WTC11 (cell line): ENCODE measurements around the gene HOXA13.

Experiments
- EMX1 ChIP-seq: fragments of 250-450 bp; sonication (Bioruptor Pico); IDR thresholded peaks from 2 replicates; pipeline ENCODE4 v1.8.0; 2021; ENCODE audit warnings: mild to moderate bottlenecking
- ETV6 ChIP-seq: sonication (generic); formaldehyde crosslinking; IDR thresholded peaks from 2 replicates; pipeline ENCODE4 v1.8.1; 2022; ENCODE audit warnings: mild to moderate bottlenecking, missing genetic modification reagents
- NFYB ChIP-seq: sonication (generic); formaldehyde crosslinking; conservative IDR thresholded peaks from 2 replicates; pipeline ENCODE4 v1.8.0; 2022; ENCODE audit warnings: low read depth, missing genetic modification reagents
- ZNF121 ChIP-seq: sonication (generic); formaldehyde crosslinking; IDR thresholded peaks from 2 replicates; pipeline ENCODE4 v1.8.0; 2023; ENCODE audit warnings: missing genetic modification reagents
- TF ChIP-seq, protein P1 (sequence below): fragments of 200-600 bp; IDR thresholded peaks from 2 replicates; pipeline ENCODE4 v1.8.0; 2022; ENCODE audit warnings: antibody characterized with exemption
- TF ChIP-seq, protein P2 (sequence below): sonication (generic); formaldehyde crosslinking; IDR thresholded peaks from 2 replicates; pipeline ENCODE4 v1.8.1; 2023; ENCODE audit warnings: mild to moderate bottlenecking, missing genetic modification reagents, moderate library complexity
- TF ChIP-seq, protein P3 (sequence below): sonication (generic); formaldehyde crosslinking; IDR thresholded peaks from 2 replicates; pipeline ENCODE4 v1.8.0; 2022; ENCODE audit warnings: mild to moderate bottlenecking, missing genetic modification reagents

DNA sequence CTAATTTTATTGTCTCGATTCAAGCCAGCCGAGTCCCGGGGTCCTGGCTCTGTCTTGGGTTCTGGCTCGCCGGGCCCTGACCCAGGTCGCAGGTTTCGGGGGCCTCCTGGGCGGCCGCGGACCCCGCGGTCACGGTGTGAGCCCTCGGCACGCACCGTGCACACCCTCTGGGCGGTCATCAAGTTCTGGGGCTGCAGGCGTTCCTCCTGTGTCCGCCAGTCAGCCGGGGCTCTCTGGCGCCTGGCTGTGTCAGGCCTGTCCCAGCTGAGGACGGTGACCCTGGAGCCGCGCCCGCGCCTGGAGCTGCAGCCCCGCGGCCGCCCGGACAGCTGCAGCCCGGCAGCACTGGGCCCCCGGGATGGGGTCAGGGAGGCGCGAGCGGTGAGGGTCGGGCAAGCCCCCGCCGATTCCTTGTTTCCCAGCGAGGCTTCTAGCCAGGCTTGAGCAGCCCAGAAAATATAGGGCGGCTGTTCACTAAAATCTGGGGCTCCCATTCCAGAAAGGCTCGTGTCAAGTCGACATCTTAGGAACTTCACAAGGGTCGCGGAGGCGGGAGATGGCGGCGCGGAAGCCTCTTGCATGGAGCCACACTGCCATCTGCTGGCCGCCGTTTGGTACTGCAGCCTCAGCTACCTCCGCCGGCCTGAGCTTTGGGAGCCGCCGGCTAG lies 39.2 kb downstream of the HOXA13 start:
- TF ChIP-seq, protein P1, sequence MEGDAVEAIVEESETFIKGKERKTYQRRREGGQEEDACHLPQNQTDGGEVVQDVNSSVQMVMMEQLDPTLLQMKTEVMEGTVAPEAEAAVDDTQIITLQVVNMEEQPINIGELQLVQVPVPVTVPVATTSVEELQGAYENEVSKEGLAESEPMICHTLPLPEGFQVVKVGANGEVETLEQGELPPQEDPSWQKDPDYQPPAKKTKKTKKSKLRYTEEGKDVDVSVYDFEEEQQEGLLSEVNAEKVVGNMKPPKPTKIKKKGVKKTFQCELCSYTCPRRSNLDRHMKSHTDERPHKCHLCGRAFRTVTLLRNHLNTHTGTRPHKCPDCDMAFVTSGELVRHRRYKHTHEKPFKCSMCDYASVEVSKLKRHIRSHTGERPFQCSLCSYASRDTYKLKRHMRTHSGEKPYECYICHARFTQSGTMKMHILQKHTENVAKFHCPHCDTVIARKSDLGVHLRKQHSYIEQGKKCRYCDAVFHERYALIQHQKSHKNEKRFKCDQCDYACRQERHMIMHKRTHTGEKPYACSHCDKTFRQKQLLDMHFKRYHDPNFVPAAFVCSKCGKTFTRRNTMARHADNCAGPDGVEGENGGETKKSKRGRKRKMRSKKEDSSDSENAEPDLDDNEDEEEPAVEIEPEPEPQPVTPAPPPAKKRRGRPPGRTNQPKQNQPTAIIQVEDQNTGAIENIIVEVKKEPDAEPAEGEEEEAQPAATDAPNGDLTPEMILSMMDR, result peak; percentile 100
- TF ChIP-seq ZNF121 (no peak), NFYB (CRISPR knock-in tag) (no peak), ETV6 (0 out of 2 replicates have a peak, but pooled peaks have one; percentile 20), EMX1 (no peak)
- TF ChIP-seq, protein P2, sequence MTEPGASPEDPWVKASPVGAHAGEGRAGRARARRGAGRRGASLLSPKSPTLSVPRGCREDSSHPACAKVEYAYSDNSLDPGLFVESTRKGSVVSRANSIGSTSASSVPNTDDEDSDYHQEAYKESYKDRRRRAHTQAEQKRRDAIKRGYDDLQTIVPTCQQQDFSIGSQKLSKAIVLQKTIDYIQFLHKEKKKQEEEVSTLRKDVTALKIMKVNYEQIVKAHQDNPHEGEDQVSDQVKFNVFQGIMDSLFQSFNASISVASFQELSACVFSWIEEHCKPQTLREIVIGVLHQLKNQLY (CRISPR knock-in tag), result no peak
- TF ChIP-seq, protein P3, sequence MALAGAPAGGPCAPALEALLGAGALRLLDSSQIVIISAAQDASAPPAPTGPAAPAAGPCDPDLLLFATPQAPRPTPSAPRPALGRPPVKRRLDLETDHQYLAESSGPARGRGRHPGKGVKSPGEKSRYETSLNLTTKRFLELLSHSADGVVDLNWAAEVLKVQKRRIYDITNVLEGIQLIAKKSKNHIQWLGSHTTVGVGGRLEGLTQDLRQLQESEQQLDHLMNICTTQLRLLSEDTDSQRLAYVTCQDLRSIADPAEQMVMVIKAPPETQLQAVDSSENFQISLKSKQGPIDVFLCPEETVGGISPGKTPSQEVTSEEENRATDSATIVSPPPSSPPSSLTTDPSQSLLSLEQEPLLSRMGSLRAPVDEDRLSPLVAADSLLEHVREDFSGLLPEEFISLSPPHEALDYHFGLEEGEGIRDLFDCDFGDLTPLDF, result no peak
